Measurements from ENCODE around the gene COL4A3.

DNA sequence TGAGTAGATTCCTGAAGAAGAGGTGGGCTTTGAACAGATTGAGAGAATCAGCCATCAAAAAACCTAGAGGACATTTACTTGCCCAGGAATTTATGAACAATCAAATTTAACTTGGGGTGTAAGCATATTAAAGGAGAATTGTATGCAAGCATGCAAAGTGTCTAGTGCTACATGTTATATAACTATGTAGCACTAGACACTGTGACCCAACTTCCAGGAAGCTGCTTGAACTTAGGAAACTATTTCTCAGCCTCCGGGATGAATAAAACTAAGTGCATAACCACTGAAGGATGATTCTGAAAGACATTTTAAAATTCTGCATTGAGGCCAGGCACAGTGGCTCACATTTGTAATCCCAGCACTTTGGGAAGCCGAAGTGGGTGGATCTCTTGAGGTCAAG is 173.0 kb downstream of the COL4A3 start:
- no peak for TF ChIP-seq CTCF (optimal IDR thresholded peaks at IDR 0.05 in 1 of 3, IDR thresholded peaks at IDR 0.05 in 1 of 3, conservative IDR thresholded peaks at IDR 0.05 in 1 of 3; ENCODE audit: extremely low read depth in 1 of 3, insufficient read depth in 2 of 3, low read length in 3 of 3)
- no peak for TF ChIP-seq EZH2 (IDR thresholded peaks at IDR 0.05; ENCODE audit: low read length)

Measured in keratinocyte (primary cell).